ENCODE results near the gene ELF4. TPM values are rescaled to one million over a fixed set of nuclear protein-coding genes. Genes with fewer than 3 reads are reported as not detected.
A peak's percentile ranks its signal among the peaks of the same experiment; 100 is the strongest.

Gene ELF4
- total and polyA plus RNA-seq, 9 of the 15 experiments (the other 6 are each of a cell fraction or from before 2014, with no cell fraction given): 5.9 to 55.8 (median 25.2) TPM

GRCh38 chrX:130120746-130121504, 10.6 kb upstream of the ELF4 start (continued):
- no peak for TF ChIP-seq POLR2H (tag; IDR thresholded peaks at IDR 0.05; ENCODE audit: low read depth)
- no peak for TF ChIP-seq NR3C1 (CRISPR knock-in tag; IDR thresholded peaks at IDR 0.05)
- no peak for TF ChIP-seq ZNF224 (CRISPR knock-in tag; IDR thresholded peaks at IDR 0.05)
- peak; percentile 66 for TF ChIP-seq FOSL1 (tag; conservative IDR thresholded peaks at IDR 0.05)
- no peak for TF ChIP-seq SP2 (IDR thresholded peaks at IDR 0.05; ENCODE audit: extremely low read depth, low read depth, low read length, poor library complexity, severe bottlenecking)
- 0 out of 2 replicates have a peak, but pooled peaks have one; percentile 31 for TF ChIP-seq PHF21A (IDR thresholded peaks at IDR 0.05; ENCODE audit: borderline replicate concordance, low read depth)
- TF ChIP-seq BACH1 (tag; IDR thresholded peaks at IDR 0.05): peak; percentile 36; the same call in 1 of the 2 replicates
- TF ChIP-seq TAF9B (IDR thresholded peaks at IDR 0.05; ENCODE audit: partially characterized antibody): no peak
- peak; percentile 94 for TF ChIP-seq RB1 (IDR thresholded peaks at IDR 0.05; ENCODE audit: low read depth)
- TF ChIP-seq SMARCE1 (IDR thresholded peaks at IDR 0.05): peak; percentile 70
- no peak for TF ChIP-seq HDAC6 (IDR thresholded peaks at IDR 0.05; ENCODE audit: low read depth, low read length)
- TF ChIP-seq, protein P1, sequence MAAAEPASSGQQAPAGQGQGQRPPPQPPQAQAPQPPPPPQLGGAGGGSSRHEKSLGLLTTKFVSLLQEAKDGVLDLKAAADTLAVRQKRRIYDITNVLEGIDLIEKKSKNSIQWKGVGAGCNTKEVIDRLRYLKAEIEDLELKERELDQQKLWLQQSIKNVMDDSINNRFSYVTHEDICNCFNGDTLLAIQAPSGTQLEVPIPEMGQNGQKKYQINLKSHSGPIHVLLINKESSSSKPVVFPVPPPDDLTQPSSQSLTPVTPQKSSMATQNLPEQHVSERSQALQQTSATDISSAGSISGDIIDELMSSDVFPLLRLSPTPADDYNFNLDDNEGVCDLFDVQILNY (CRISPR knock-in tag; IDR thresholded peaks at IDR 0.05): no peak
- TF ChIP-seq TARDBP (IDR thresholded peaks at IDR 0.05): no peak
- no peak for TF ChIP-seq ZNF778 (CRISPR knock-in tag; IDR thresholded peaks at IDR 0.05)
- peak; percentile 52 for TF ChIP-seq CXXC5 (CRISPR knock-in tag; IDR thresholded peaks at IDR 0.05)
- 0 out of 2 replicates have a peak, but pooled peaks have one; percentile 37 for TF ChIP-seq JUND (IDR thresholded peaks at IDR 0.05; ENCODE audit: borderline replicate concordance, low read depth, low read length)
- TF ChIP-seq JUND (tag; IDR thresholded peaks at IDR 0.05; ENCODE audit: borderline replicate concordance, low read depth, low read length): no peak
- 0 out of 2 replicates have a peak, but pooled peaks have one; percentile 19 for TF ChIP-seq CBFA2T2 (conservative IDR thresholded peaks at IDR 0.05)
- peak; percentile 97 for TF ChIP-seq MAFG (tag; conservative IDR thresholded peaks at IDR 0.05)
- TF ChIP-seq ZNF764 (CRISPR knock-in tag; IDR thresholded peaks at IDR 0.05; ENCODE audit: low read depth): no peak
- TF ChIP-seq SNIP1 (IDR thresholded peaks at IDR 0.05; ENCODE audit: low read depth): no peak
- TF ChIP-seq, protein P2, sequence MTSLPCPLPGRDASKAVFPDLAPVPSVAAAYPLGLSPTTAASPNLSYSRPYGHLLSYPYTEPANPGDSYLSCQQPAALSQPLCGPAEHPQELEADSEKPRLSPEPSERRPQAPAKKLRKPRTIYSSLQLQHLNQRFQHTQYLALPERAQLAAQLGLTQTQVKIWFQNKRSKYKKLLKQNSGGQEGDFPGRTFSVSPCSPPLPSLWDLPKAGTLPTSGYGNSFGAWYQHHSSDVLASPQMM (CRISPR knock-in tag; IDR thresholded peaks at IDR 0.05): no peak
- TF ChIP-seq, protein P3, sequence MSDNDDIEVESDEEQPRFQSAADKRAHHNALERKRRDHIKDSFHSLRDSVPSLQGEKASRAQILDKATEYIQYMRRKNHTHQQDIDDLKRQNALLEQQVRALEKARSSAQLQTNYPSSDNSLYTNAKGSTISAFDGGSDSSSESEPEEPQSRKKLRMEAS (CRISPR knock-in tag; IDR thresholded peaks at IDR 0.05): peak; percentile 84
- TF ChIP-seq PML (IDR thresholded peaks at IDR 0.05; ENCODE audit: low read length): no peak
- TF ChIP-seq MYC (IDR thresholded peaks at IDR 0.05; ENCODE audit: low read depth, low read length): peak; percentile 30; the same call in 1 of the 2 replicates
- TF ChIP-seq MYC (CRISPR knock-in tag; IDR thresholded peaks at IDR 0.05; ENCODE audit: borderline replicate concordance, low read depth): no peak
- no peak for TF ChIP-seq KAT8 (IDR thresholded peaks at IDR 0.05; ENCODE audit: low read depth)
- peak; percentile 73; the same call in 1 of the 2 replicates for TF ChIP-seq E2F3 (CRISPR knock-in tag; IDR thresholded peaks at IDR 0.05)
- no peak for TF ChIP-seq ELK1 (CRISPR knock-in tag; IDR thresholded peaks at IDR 0.05)

All from K562 (cell line).